WTC11 (cell line): ENCODE data around the gene CACNA1B. TPM values are rescaled to one million over a fixed set of nuclear protein-coding genes. Genes with fewer than 3 reads are reported as not detected.

Experiments used
- ATAC-seq: fragments of 200-7000 bp; cut with Tn5 transposase; 2 replicates; pipeline ENCODE4 v1.10.0; 2021; ENCODE audit warnings: mild to moderate bottlenecking, moderate library complexity
- CTCF ChIA-PET: fragments of 300-600 bp; sonication (Branson Sonifier 250); formaldehyde crosslinking; loops from one replicate; lab custom pipeline; 2021; ENCODE audit warnings: antibody characterized with exemption; lab: Charles Lee
- POLR2A ChIA-PET: fragments of 350-600 bp; sonication (Branson Sonifier 250); formaldehyde crosslinking; loops from one replicate; lab custom pipeline; 2021; ENCODE audit warnings: antibody characterized with exemption; lab: Charles Lee
- DNase-seq: peaks from one replicate; pipeline ENCODE4 v3.0.0; 2021; ENCODE audit warnings: low spot score
- H3K27ac Mint-ChIP-seq: 2 replicates; pipeline ENCODE4 v1.8.0; 2021; ENCODE audit warnings: mixed read lengths
- H3K27me3 Mint-ChIP-seq: 2 replicates; pipeline ENCODE4 v1.8.0; 2021; ENCODE audit warnings: low read depth, mild to moderate bottlenecking, moderate library complexity, mixed read lengths
- H3K36me3 Mint-ChIP-seq: 2 replicates; pipeline ENCODE4 v1.8.0; 2021; ENCODE audit warnings: mixed read lengths
- H3K4me1 Mint-ChIP-seq: 2 replicates; pipeline ENCODE4 v1.8.0; 2022; ENCODE audit warnings: mixed read lengths
- H3K4me3 Mint-ChIP-seq: 2 replicates; pipeline ENCODE4 v1.8.0; 2021; ENCODE audit warnings: mild to moderate bottlenecking, moderate library complexity, mixed read lengths
- H3K9me3 Mint-ChIP-seq: 2 replicates; pipeline ENCODE4 v1.8.0; 2021; ENCODE audit warnings: mixed read lengths
- ATF1 ChIP-seq: sonication (generic); formaldehyde crosslinking; IDR thresholded peaks from 2 replicates; pipeline ENCODE4 v1.8.1; 2023; ENCODE audit warnings: mild to moderate bottlenecking, moderate library complexity, missing genetic modification reagents
- CREB1 ChIP-seq: sonication (generic); formaldehyde crosslinking; IDR thresholded peaks from 2 replicates; pipeline ENCODE4 v1.8.0; 2023; ENCODE audit warnings: mild to moderate bottlenecking, missing genetic modification reagents
- CREM ChIP-seq: sonication (generic); formaldehyde crosslinking; IDR thresholded peaks from 2 replicates; pipeline ENCODE4 v1.8.1; 2022; ENCODE audit warnings: mild to moderate bottlenecking, missing genetic modification reagents, moderate library complexity
- ESRRA ChIP-seq: sonication (generic); formaldehyde crosslinking; IDR thresholded peaks from 2 replicates; pipeline ENCODE4 v1.8.1; 2022; ENCODE audit warnings: mild to moderate bottlenecking, missing genetic modification reagents, borderline replicate concordance
- FOXP1 ChIP-seq: sonication (generic); formaldehyde crosslinking; IDR thresholded peaks from 2 replicates; pipeline ENCODE4 v1.8.0; 2022; ENCODE audit warnings: missing genetic modification reagents, mild to moderate bottlenecking, moderate library complexity, borderline replicate concordance
- GTF2I ChIP-seq: fragments of 250-450 bp; sonication (Bioruptor Pico); conservative IDR thresholded peaks from 2 replicates; pipeline ENCODE4 v1.4.0; 2021; ENCODE audit warnings: mild to moderate bottlenecking
- HMGA2 ChIP-seq: fragments of 250-450 bp; sonication (Bioruptor Pico); IDR thresholded peaks from 2 replicates; pipeline ENCODE4 v1.4.0; 2021; ENCODE audit warnings: mild to moderate bottlenecking, moderate library complexity
- HMGXB4 ChIP-seq: sonication (generic); formaldehyde crosslinking; IDR thresholded peaks from 2 replicates; pipeline ENCODE4 v1.8.1; 2023; ENCODE audit warnings: mild to moderate bottlenecking, moderate library complexity, missing genetic modification reagents
- IRF1 ChIP-seq: sonication (generic); formaldehyde crosslinking; IDR thresholded peaks from 2 replicates; pipeline ENCODE4 v1.8.0; 2023; ENCODE audit warnings: missing genetic modification reagents
- NR1H2 ChIP-seq: sonication (generic); formaldehyde crosslinking; IDR thresholded peaks from 2 replicates; pipeline ENCODE4 v1.9.0; 2021; ENCODE audit warnings: mild to moderate bottlenecking, moderate library complexity, missing genetic modification reagents
- NR3C1 ChIP-seq: sonication (generic); formaldehyde crosslinking; conservative IDR thresholded peaks from 2 replicates; pipeline ENCODE4 v1.8.1; 2023; ENCODE audit warnings: low read depth, mild to moderate bottlenecking, missing genetic modification reagents
- OVOL2 ChIP-seq: fragments of 250-450 bp; sonication (Bioruptor Pico); IDR thresholded peaks from 2 replicates; pipeline ENCODE4 v1.9.0; 2021; ENCODE audit warnings: mild to moderate bottlenecking, borderline replicate concordance
- PRDM15 ChIP-seq: sonication (generic); formaldehyde crosslinking; IDR thresholded peaks from 2 replicates; pipeline ENCODE4 v1.8.0; 2022; ENCODE audit warnings: missing genetic modification reagents
- RORB ChIP-seq: fragments of 250-450 bp; sonication (Bioruptor Pico); IDR thresholded peaks from 2 replicates; pipeline ENCODE4 v1.9.0; 2021; ENCODE audit warnings: mild to moderate bottlenecking
- ZNF232 ChIP-seq: sonication (generic); formaldehyde crosslinking; IDR thresholded peaks from 2 replicates; pipeline ENCODE4 v1.8.0; 2022; ENCODE audit warnings: mild to moderate bottlenecking, missing genetic modification reagents
- ZNF423 ChIP-seq: fragments of 250-450 bp; sonication (Bioruptor Pico); IDR thresholded peaks from 2 replicates; pipeline ENCODE4 v2.1.2; 2022; ENCODE audit warnings: mild to moderate bottlenecking, moderate library complexity
- ZNF425 ChIP-seq: fragments of 250-450 bp; sonication (Bioruptor Pico); conservative IDR thresholded peaks from 2 replicates; pipeline ENCODE4 v1.9.0; 2021; ENCODE audit warnings: mild to moderate bottlenecking
- total RNA-seq: library from RNA; stranded (reverse); gene quantifications from 3 replicates; pipeline ENCODE4 v1.2.3, GENCODE V29; 2021
- TF ChIP-seq, protein P1 (sequence below): sonication (generic); formaldehyde crosslinking; IDR thresholded peaks from 2 replicates; pipeline ENCODE4 v1.8.1; 2022; ENCODE audit warnings: low read depth, mild to moderate bottlenecking, moderate library complexity, missing genetic modification reagents, borderline replicate concordance

The CACNA1B gene
- total RNA-seq, 1 experiment from 2014 or later = 8.4 TPM

DNA sequence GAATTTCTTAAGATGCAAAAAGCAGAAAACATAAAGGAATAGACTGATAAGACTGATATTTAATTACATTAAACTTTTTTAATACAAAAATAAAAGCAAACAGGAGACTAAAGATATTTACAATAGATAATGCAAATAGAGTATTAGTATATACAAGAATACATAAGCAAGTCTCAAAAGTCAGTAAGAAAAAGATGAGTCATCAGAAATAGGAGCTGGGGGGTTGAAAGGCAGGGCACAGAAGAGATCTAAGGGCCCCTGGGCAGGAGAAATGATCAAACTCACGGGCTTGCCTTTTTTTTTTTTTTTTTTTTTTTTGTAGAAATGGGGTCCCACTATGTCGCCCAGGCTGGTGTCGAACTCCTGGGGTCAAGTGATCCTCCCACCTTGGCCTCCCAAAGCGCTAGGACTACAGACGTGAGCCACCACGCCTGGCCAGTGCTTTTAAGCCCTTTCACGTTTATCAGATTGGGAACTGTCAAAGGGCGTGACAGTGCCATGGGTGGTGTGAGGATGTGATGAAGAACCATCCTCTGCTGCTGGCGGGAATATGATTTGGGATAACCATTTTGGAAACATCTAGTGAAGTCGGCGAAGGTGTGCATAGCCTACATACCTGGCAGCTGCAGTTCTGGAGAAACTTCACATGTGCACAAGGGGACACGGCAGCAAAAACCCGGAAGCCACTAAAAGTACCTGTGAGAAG is 126.1 kb downstream of the CACNA1B start:
- ATAC-seq (no peak), DNase-seq (no peak)
- no peak overlapping the region for H3K4me3 Mint-ChIP-seq
- H3K4me1 Mint-ChIP-seq = no peaks in the 10 kb centered on the region
- H3K36me3 Mint-ChIP-seq = peaks cover 5% of the 10 kb centered on the region; the same call in 1 of the 2 replicates
- TF ChIP-seq PRDM15 (CRISPR knock-in tag) (no peak), ESRRA (CRISPR knock-in tag) (no peak), NR1H2 (CRISPR knock-in tag) (no peak), IRF1 (CRISPR knock-in tag) (no peak), HMGA2 (CRISPR knock-in tag) (no peak), OVOL2 (CRISPR knock-in tag) (no peak), RORB (CRISPR knock-in tag) (no peak), ATF1 (CRISPR knock-in tag) (no peak), CREB1 (no peak), GTF2I (CRISPR knock-in tag) (no peak), FOXP1 (no peak)
- TF ChIP-seq, protein P1, sequence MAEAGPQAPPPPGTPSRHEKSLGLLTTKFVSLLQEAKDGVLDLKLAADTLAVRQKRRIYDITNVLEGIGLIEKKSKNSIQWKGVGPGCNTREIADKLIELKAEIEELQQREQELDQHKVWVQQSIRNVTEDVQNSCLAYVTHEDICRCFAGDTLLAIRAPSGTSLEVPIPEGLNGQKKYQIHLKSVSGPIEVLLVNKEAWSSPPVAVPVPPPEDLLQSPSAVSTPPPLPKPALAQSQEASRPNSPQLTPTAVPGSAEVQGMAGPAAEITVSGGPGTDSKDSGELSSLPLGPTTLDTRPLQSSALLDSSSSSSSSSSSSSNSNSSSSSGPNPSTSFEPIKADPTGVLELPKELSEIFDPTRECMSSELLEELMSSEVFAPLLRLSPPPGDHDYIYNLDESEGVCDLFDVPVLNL (CRISPR knock-in tag) = no peak
- no peaks in the 10 kb centered on the region for H3K27me3 Mint-ChIP-seq
- POLR2A ChIA-PET = no interaction called here
- no peak overlapping the region for H3K27ac Mint-ChIP-seq
- no peaks in the 10 kb centered on the region; the same call in 1 of the 2 replicates for H3K9me3 Mint-ChIP-seq
- CTCF ChIA-PET = no interaction called here

GRCh38 chr9:138006576-138007233 is 129.1 kb downstream of the CACNA1B start:
- CTCF ChIA-PET = interaction anchor here (1.2 kb wide), 1 partner anchor 16 kb away, joined by 3 read pairs; no protein-coding TSS in a partner anchor
- H3K4me1 Mint-ChIP-seq = no peaks in the 10 kb centered on the region
- POLR2A ChIA-PET = interaction anchor here (0.7 kb wide), 1 partner anchor 138 kb away, joined by 4 read pairs; no protein-coding TSS in a partner anchor
- DNase-seq (no peak), ATAC-seq (no peak)
- H3K27me3 Mint-ChIP-seq = no peaks in the 10 kb centered on the region
- peak overlapping the region; percentile 9; the same call in 1 of the 2 replicates for H3K27ac Mint-ChIP-seq
- no peak for TF ChIP-seq GTF2I (CRISPR knock-in tag)
- no peak for TF ChIP-seq ZNF425 (CRISPR knock-in tag)
- no peak for TF ChIP-seq ZNF232 (CRISPR knock-in tag)
- TF ChIP-seq HMGXB4 (CRISPR knock-in tag) = no peak
- TF ChIP-seq CREM (CRISPR knock-in tag) = no peak
- no peak for TF ChIP-seq ZNF423 (CRISPR knock-in tag)
- TF ChIP-seq NR3C1 (CRISPR knock-in tag) = no peak
- H3K4me3 Mint-ChIP-seq = no peak overlapping the region
- H3K9me3 Mint-ChIP-seq = no peaks in the 10 kb centered on the region
- H3K36me3 Mint-ChIP-seq = peaks cover 5% of the 10 kb centered on the region; the same call in 1 of the 2 replicates
